ENCODE measurements around the gene NXPH1. TPM values are rescaled to one million over a fixed set of nuclear protein-coding genes. Genes with fewer than 3 reads are reported as not detected.

NXPH1 gene
- total RNA-seq, 1 donor from 2014 or later, result 3.8 TPM

GRCh38 chr7:8612584-8612983, 179.2 kb downstream of the NXPH1 start:
- H3K9me3 Mint-ChIP-seq (ENCODE audit: unreplicated experiment), result no peaks in the 10 kb centered on the region
- H3K4me3 Mint-ChIP-seq (ENCODE audit: unreplicated experiment), result no peak overlapping the region
- DNase-seq, result no peak
- no peak for TF ChIP-seq CTCF (IDR thresholded peaks at IDR 0.05; ENCODE audit: partially characterized antibody, unreplicated experiment)
- no peaks in the 10 kb centered on the region for H3K27me3 Mint-ChIP-seq (ENCODE audit: unreplicated experiment)
- no peaks in the 10 kb centered on the region for H3K36me3 Mint-ChIP-seq (ENCODE audit: unreplicated experiment)
- H3K27ac Mint-ChIP-seq (ENCODE audit: unreplicated experiment), result no peak overlapping the region
- H3K4me1 Mint-ChIP-seq (ENCODE audit: low read depth, unreplicated experiment), result peaks cover 2% of the 10 kb centered on the region

- H3K36me3 Mint-ChIP-seq (ENCODE audit: unreplicated experiment), result no peaks in the 10 kb centered on the region
- no peak for TF ChIP-seq CTCF (IDR thresholded peaks at IDR 0.05; ENCODE audit: partially characterized antibody, unreplicated experiment)
- H3K9me3 Mint-ChIP-seq (ENCODE audit: unreplicated experiment), result no peaks in the 10 kb centered on the region
- H3K4me3 Mint-ChIP-seq (ENCODE audit: unreplicated experiment), result no peak overlapping the region
- H3K27me3 Mint-ChIP-seq (ENCODE audit: unreplicated experiment), result no peaks in the 10 kb centered on the region
- peaks cover 2% of the 10 kb centered on the region for H3K4me1 Mint-ChIP-seq (ENCODE audit: low read depth, unreplicated experiment)
- no peak overlapping the region for H3K27ac Mint-ChIP-seq (ENCODE audit: unreplicated experiment)
- DNase-seq, result no peak
These were observed 179.8 kb downstream of the NXPH1 start for GRCh38 chr7:8613191-8613590.

- H3K4me1 Mint-ChIP-seq (ENCODE audit: low read depth, unreplicated experiment), result peaks cover 2% of the 10 kb centered on the region
- DNase-seq, result no peak
- H3K27me3 Mint-ChIP-seq (ENCODE audit: unreplicated experiment), result no peaks in the 10 kb centered on the region
- no peak overlapping the region for H3K27ac Mint-ChIP-seq (ENCODE audit: unreplicated experiment)
- no peaks in the 10 kb centered on the region for H3K36me3 Mint-ChIP-seq (ENCODE audit: unreplicated experiment)
- no peak overlapping the region for H3K4me3 Mint-ChIP-seq (ENCODE audit: unreplicated experiment)
- TF ChIP-seq CTCF (IDR thresholded peaks at IDR 0.05; ENCODE audit: partially characterized antibody, unreplicated experiment), result no peak
- no peaks in the 10 kb centered on the region for H3K9me3 Mint-ChIP-seq (ENCODE audit: unreplicated experiment)
These were observed 181.6 kb downstream of the NXPH1 start for GRCh38 chr7:8615019-8615418.

GRCh38 chr7:8618441-8619070, 185.1 kb downstream of the NXPH1 start:
- Mint-ChIP-seq H3K4me1 (ENCODE audit: low read depth, unreplicated experiment) (peaks cover 2% of the 10 kb centered on the region), H3K27ac (ENCODE audit: unreplicated experiment) (no peak overlapping the region), H3K27me3 (ENCODE audit: unreplicated experiment) (no peaks in the 10 kb centered on the region), H3K4me3 (ENCODE audit: unreplicated experiment) (no peak overlapping the region), H3K9me3 (ENCODE audit: unreplicated experiment) (no peaks in the 10 kb centered on the region), H3K36me3 (ENCODE audit: unreplicated experiment) (no peaks in the 10 kb centered on the region)
- TF ChIP-seq CTCF (IDR thresholded peaks at IDR 0.05; ENCODE audit: partially characterized antibody, unreplicated experiment), result no peak
- no peak for DNase-seq

GRCh38 chr7:8620169-8620568, 186.8 kb downstream of the NXPH1 start:
- Mint-ChIP-seq H3K4me3 (ENCODE audit: unreplicated experiment) (no peak overlapping the region), H3K27me3 (ENCODE audit: unreplicated experiment) (no peaks in the 10 kb centered on the region), H3K36me3 (ENCODE audit: unreplicated experiment) (no peaks in the 10 kb centered on the region), H3K4me1 (ENCODE audit: low read depth, unreplicated experiment) (no peaks in the 10 kb centered on the region), H3K9me3 (ENCODE audit: unreplicated experiment) (no peaks in the 10 kb centered on the region), H3K27ac (ENCODE audit: unreplicated experiment) (no peak overlapping the region)
- no peak for TF ChIP-seq CTCF (IDR thresholded peaks at IDR 0.05; ENCODE audit: partially characterized antibody, unreplicated experiment)
- DNase-seq, result no peak

All from glutamatergic neuron (in vitro differentiated cells).